GM18502 (cell line): ENCODE results near the gene SPATA25.

Experiments
- ATAC-seq: cut with Tn5 transposase; IDR thresholded peaks from one replicate; pipeline ENCODE4 v1.9.1; 2021; ENCODE audit warnings: mild to moderate bottlenecking; ENCODE audit not compliant: unreplicated experiment, poor library complexity

Gene SPATA25

DNA sequence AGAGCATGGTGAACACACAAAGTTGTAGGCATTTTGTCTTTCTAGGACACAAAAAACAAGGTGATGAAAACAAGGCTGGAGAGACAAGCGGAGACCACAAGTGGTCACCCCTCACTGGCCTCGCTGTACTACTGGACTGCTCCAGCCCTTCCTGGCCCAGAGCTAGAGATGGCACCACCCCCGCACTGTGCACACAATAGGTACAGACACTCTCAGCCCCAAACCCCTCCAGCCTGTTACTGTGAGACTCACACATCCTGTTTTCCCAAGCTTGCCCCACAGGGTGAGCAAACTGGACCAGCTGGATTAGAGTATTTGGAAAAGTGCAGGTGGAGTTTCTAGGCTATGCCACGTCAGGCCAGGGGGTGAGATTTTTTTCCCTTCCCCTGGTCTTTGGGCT, 14.8 kb downstream of the SPATA25 start:
- ATAC-seq: no peak

DNA sequence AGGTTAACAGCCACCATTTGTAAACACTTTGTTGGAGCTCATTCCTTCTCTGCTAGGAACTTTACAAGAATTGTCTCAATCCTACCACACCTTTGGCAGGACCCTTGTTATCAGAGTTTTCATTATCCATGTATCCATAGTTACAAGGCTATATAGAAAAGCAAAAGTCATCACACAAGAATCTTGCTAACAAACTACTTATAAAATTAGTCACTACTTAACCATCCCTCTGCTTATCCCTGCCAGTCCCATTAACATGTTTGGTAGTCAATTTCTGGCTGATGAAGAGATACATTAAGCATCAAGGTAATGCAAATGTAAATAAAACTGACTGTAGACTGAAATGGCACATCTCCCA, 19.6 kb downstream of the SPATA25 start:
- ATAC-seq: no peak

DNA sequence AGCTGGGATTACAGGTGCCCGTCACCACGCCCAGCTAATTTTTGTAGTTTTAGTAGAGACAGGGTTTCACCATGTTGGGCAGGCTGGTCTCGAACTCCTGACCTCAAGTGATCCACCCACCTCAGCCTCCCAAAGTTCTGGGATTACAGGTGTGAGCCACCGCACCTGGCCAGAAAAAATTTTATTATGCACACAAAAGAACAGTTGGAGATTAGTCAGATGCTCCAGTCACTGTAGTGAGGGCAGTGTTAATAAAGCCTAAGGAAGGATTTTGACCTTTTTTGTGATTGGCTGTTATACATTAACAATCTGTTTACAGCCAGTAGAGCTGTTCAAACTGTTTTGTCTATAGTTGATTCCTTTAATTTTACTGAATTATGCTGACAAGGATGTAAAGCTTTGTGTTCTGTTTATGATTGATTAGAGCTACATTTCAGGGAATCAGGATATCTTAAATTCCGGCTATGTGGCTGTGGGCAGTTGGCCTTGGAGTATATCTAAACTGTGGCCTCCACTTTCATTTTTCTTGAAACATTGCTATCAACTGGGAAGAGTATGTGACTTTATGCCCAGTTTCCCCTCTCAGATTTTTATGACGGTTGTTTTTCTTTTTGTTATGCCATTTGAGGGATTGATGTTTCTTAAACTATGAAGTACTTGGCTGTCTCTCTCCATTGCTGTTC, 20.1 kb downstream of the SPATA25 start:
- no peak for ATAC-seq

DNA sequence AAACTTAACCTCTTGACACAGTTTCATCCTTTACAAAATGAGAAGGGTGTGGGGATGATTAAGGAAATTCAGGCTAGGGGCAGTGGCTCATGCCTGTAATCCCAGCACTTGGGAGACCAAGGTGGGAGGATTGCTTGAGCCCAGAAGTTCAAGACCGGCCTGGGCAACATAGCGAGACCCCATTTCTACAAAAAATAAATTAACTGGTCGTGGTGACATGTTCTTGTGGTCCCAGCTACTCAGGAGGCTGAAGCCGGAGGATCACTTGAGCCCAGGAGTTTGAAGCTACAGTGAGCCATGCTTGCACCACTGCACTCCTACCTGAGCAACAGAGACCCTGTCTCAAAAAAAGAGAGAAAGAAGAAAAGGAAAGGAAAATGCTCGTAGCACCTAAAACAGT, 21.0 kb downstream of the SPATA25 start:
- no peak for ATAC-seq

DNA sequence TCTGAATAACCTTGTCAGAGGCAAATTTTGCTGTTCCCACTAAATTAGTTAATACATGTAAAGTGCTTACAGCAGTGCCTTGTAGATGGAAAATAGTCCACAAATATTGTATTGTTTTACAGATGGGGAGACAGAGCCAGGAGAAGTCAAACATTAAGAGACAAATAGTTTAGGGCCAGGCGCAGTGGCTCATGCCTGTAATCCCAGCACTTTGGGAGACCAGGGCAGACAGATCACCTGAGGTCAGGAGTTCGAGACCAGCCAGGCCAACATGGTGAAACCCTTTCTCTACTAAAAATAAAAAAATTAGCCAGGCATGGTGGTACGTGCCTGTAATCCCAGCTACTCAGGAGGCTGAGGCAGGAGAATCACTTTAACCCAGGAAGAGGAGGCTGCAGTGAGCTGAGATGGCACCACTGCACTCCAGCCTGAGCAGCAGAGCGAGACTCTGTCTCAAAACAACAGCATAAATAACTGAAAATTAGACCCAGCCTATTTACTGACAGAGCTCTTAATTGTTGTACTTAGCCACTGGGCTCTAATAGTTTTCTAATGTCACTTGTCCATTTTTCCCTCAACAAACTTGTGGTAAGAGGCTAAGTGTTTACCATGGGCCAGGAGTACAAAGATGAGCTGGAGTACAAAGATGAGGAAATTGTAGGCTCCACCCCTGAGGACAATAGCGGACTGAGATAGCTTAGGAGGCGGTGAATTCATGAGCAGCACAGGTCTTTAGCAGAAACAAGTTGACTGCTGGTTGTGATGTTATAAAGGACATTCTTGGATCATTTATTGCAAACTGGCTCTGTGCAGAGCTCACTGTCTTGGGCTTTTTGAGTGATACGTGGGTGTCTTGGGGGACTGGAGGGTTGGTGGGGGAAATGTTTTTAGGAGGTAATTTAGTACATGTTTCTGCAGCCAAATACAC, 23.6 kb downstream of the SPATA25 start:
- ATAC-seq: no peak

DNA sequence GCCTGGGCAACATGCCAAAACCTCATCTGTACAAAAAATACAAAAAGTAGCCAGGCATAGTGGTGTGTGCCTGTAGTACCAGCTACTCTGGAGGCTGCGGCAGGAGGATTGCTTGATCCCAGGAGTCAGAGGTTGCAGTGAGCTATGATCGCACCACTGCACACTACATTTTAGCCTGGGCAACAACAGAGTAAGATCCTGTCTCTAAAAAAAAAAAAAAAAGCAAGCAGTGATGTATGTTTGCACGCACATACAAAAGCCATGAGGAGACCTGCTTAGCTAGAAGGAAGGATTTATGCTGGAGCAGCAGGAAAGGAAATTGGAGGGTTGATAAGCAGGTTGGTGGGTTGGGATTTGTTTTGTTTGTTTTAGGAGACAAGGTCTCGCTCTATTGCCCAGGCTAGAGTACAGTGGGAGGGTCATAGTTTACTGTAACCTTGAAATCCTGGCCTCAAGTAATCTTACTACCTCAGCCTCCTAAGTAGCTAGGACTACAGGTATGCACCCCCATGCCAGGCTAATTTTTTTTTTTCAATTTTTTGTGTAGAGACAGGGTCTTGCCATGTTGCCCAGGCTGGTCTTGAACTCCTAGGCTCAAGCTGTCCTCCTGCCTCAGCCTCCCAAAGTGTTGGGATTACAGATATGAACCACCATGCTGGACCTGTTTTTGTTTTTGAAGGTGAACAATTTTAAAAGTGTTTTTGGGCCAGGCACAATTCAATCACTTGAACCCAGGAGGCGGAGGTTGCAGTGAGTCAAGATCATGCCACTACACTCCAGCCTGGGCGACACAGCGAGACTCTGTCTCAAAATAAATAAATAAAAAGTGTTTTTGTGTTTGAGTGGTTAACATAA, 26.0 kb downstream of the SPATA25 start:
- ATAC-seq: no peak

DNA sequence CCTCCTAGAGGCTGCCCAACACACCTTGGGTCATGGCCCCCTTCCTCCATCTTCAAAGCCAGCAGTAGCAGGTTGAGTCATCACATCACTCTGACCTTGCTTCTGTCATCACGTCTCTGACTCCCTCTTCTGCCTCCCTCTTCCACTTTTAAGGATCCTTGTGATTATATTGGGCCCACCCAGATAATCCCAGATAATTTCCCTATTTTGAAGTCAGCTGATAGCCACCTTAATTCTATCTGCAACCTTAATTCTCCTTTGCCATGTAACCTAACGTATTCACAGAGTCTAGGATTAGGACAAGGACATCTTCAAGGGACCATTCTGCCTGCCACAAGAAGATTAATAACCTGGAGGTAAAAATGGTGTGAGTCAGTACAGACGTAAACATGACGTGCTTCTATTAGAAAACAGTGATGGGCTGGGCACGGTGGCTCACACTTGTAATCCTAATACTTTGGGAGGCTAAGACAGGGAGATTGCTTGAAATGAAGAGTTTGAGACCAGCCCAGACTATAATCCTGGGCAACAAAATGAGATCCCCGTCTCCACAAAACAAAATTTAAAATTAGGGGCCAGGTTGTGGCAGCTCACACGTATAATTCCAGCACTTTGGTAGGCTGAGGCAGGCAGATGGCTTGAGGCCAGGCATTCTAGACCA, 26.7 kb downstream of the SPATA25 start:
- no peak for ATAC-seq

DNA sequence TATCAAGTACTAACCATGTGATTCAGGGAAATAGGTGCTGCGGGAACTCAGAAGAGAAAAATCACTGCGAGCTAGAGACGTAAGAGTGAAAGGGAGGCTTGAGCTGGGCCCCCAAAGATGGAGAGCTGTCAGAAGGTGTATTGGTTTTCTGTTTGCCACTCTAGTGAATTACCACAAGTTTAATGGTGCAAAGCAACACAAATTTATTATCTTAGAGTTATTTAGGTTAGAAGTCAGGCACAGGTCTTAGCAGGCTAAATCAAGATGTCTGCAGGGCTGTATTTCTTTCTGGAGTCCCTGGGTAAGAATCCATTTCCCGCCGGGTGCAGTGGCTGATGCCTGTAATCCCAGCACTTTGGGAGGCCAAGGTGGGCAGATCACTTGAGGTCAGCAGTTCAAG, 27.5 kb downstream of the SPATA25 start:
- ATAC-seq: no peak

DNA sequence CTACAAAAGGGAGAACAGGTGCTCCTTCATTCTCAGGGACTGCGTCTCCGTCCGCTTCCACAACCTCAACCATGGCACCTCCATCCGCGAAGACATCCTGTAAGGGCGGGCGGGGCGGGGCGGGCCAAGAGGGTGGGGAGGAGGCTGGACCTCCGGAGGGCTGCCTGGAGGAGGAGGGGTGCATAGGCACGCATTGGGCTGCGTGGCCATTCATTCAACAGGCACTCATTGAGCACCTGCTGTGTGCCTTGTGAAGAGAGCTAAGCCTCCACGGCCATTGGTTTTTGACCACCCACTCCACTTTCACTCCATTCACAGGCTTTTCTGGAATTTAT, 29.6 kb downstream of the SPATA25 start:
- ATAC-seq: peak; percentile 29

DNA sequence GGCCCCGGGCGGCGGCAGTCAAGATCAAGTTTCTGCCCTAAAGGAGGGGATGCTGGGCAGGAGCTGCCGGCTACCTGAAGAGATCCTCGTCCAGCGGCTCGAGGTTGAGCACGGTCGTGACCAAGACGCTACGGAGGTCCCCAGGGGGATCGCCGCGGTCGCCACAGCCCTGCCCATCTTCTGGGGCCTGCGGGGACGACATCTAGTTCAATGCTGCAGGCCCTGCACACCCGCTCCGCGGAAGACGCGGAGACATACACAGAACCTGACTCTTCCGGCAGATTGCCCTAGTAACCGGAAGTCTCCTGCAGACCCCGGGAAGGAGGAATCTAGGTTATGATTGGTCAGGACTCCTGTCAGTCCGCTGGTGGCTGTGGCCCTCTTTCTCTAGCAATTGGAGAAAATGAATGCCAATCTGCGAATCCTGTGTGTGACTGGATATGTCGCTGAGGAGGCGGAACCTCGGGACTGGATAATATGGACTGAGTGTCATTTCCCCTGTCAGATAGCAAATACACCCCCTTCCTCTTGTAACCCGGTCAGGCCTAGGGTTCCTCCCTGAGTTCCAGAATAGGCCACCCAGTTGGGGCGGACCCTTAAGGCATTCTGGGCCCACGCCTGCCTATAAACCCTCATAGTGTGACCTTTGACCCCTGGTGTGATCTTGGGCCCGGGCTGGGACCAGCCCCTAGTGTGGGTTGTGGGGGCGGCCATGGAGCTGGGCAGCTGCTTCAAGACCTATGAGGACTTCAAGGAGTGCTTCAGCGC, 30.1 kb downstream of the SPATA25 start, which contains the start of the genes ACOT8 and ZSWIM3:
TSS of gene ACOT8 (minus strand) at position 279 of the 768 bp plus-strand sequence. CDS start at position 202, 77 bp downstream.
TSS of gene ZSWIM3 (plus strand) at position 501 of the 768 bp plus-strand sequence. CDS start at position 713, 212 bp downstream.
- peak; percentile 95 for ATAC-seq

DNA sequence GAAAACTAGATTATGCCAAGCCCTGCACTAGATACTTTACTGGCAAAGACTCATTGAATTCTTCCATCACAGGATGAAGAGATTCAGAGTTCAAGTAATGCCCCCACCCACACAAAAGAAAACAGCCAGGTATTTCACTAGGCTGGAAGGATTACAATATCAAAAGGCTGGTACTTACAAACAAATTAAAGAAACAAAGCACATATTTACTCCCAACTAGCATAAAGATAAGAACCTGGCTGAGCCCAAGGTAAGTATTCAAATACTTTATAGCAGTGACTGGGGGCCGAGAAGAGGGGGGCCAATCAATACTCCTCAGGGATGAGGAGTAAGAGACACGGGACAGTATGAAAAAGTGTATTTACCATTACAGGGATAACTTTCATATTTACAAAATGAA, 33.9 kb downstream of the SPATA25 start:
- no peak for ATAC-seq

DNA sequence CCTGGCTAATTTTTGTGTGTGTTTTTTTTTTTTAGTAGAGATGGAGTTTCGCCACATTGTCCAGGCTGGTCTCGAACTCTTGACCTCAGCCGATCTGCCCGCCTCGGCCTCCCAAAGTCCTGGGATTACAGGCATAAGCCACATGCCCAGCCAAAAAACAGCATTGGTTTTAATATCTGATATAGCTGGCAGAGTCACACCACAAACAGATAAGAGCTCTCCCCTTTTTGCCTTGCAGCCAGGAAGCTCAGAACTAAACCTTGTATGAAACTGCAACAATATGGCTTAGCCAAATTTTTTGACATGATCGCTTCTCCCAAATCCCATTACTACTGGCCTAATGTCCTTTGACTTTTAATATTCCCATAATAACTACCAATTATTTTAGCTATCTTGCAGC, 35.1 kb downstream of the SPATA25 start:
- ATAC-seq: no peak

DNA sequence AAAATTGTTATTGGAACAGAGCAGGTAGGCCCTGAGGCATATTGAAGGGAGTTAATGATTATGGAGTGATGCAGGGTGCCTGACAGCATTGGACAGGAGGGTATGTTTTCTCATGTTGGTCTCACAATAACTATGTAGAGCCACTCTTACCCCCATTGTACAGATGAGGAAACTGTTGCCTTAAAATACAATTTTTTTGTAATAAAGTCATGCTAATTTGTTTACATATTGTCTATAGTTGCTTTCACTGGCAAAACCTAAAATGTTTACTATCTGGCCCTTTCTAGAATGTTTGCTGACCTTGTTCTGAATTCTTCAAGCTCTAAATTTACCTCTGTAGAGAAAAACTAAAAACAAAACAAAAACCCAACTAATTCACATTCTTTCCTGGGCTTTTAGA, 35.9 kb downstream of the SPATA25 start:
- ATAC-seq: no peak

DNA sequence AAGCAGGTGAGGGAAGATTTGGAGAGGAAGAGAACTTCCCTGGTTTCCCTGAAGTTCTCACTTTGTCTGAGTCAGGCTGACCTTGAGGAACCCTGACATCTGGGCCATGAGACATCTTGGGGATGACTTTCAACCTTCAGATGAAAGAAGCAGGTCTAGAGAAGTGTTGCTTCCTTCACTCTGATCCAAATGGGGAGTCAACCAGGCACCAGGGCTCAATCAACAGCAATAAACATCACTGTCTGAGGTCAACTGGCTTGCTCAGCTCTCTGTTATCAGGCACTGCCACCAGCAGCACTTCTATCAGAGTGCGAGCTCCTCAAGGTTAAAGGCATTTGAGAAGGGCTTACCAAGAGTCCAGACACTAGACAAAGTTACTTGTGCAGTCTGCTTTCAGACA, 36.5 kb downstream of the SPATA25 start:
- no peak for ATAC-seq

DNA sequence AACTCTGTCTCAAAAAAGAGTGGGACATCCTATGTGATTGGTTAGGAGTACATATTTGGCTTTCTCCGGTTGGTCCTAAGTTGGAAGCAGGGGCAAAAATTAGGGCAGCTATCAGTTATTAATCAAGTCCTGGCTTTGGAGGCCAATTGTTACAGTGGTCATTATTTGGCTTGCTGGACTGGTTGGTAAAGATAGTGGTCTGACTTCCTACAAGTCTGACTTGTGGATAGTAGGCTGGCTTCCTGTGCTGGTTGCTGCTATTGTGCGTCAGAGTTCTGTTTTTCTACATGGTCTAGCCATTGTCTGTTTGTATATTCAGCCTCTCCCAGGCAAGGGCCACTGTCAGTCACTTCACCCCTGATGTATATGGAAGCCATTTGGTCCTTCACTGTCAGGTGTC, 37.2 kb downstream of the SPATA25 start:
- no peak for ATAC-seq

DNA sequence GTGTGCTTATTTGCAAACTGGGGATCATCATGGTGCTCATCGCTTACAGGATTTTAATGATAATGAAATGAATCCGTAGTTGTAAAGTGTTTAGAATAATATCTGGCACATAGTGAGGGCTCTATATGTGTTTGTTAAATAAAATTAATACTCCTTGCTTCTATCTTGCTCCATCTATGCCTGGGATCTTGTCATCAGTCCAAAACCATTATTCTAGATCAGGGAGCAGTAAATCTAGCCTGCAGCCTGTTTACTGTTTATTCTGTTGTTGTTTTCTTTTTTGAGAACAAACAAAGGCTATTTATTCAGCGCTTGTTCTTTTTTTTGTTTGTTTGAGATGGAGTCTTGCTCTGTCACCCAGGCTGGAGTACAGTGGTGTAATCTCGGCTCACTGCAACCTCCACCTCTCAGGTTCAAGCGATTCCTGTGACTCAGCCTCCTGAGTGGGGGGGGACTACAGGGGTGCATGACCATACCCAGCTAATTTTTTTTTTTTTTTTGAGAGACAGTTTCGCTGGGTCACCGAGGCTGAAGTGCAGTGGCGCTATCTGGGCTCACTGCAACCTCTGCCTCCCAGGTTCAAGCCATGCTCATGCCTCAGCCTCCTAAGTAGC, 38.3 kb downstream of the SPATA25 start:
- no peak for ATAC-seq

DNA sequence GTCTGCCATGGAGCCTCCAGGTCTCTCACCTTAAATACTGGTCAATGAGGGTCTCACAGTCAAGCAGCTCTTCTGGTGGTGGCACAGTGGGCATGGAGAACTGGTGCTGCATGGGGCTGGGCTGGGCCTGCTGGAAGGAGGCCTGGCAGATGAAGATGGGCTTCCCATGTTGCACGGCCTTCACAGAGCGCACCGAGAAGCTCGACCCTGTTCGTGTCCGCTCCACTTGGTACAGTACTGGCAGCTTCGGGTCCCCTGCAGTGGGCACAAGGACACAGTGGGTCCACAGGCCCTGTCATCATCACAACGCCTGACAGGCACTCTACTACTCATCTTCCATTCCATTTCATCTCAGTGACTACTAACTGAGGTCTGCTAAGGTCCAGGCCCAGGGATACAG, 39.0 kb downstream of the SPATA25 start:
- ATAC-seq: no peak

DNA sequence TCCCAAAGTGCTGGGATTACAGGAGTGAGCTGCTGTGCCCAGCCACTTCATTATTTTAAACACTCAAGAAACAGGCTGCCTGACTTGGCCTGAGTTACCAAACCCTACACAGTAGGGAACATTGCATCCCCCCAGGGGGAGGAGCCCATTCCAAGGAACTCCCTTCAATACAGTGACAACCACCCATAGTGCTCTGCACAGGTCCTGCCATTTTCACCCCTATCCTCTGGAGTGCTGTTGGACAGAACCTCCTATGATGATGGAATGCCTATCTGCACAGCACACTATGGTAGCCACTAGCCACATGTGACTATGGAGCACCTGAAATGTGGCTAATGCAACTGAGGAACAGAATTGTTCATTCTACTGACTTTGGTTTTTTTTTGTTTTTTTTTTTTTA, 42.0 kb downstream of the SPATA25 start:
- no peak for ATAC-seq

DNA sequence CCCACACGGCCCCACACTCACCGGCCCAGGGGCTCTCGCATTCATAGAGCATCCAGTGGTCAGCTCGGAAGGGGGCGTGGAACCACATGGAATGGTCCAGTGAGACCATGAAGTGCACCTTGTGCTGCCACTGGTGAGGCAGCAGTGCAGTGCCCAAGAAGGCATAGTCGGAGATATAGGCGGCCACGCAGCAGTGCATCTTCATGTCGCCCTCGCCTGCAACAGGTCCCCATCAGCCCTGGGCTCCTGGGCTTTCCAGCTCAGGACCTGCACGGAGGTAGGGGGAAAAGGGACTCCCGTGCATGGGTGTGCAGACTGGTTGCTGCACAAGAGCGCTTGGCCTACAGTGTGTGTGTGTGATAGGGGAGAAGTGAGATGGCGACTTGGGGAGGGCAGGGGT, 43.9 kb downstream of the SPATA25 start:
- no peak for ATAC-seq
